Epithelial cell of esophagus (primary cell): Measurements from ENCODE around the gene SFSWAP.

ENCODE experiments used
- DNase-seq: peaks from one replicate; pipeline ENCODE4 v3.0.0; 2010; ENCODE audit warnings: low read depth
- H3K4me3 ChIP-seq: 2 replicates; pipeline ENCODE4 v1.5.1; 2011; ENCODE audit warnings: mild to moderate bottlenecking, low read length, control low read depth
- TF ChIP-seq, protein P1 (sequence below): IDR thresholded peaks from 2 replicates; pipeline ENCODE4 v1.5.1; 2011; ENCODE audit warnings: low read depth, mild to moderate bottlenecking, low read length, control low read depth, inconsistent platforms; ENCODE audit not compliant: insufficient read depth; ENCODE audit errors: missing control alignments

SFSWAP gene

DNA sequence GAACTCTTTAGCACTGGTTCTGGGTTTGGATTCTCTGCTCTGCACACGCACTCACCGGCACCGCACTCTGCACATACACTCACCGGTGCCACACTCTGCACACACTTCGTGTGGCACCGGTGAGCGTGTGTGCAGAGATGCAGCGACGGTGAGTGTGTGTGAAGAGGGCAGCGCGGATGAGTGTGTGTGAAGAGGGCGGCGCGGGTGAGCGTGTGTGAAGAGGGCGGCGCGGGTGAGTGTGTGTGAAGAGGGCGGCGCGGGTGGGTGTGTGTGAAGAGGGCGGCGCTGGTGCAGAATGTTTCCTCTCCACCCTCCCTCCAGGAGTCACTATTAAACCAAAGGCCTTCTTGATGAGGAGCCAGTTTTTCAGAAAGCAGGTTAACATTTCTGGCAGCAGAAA, 68.1 kb downstream of the SFSWAP start:
- TF ChIP-seq, protein P1, sequence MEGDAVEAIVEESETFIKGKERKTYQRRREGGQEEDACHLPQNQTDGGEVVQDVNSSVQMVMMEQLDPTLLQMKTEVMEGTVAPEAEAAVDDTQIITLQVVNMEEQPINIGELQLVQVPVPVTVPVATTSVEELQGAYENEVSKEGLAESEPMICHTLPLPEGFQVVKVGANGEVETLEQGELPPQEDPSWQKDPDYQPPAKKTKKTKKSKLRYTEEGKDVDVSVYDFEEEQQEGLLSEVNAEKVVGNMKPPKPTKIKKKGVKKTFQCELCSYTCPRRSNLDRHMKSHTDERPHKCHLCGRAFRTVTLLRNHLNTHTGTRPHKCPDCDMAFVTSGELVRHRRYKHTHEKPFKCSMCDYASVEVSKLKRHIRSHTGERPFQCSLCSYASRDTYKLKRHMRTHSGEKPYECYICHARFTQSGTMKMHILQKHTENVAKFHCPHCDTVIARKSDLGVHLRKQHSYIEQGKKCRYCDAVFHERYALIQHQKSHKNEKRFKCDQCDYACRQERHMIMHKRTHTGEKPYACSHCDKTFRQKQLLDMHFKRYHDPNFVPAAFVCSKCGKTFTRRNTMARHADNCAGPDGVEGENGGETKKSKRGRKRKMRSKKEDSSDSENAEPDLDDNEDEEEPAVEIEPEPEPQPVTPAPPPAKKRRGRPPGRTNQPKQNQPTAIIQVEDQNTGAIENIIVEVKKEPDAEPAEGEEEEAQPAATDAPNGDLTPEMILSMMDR = no peak
- H3K4me3 ChIP-seq = no peak overlapping the region
- DNase-seq = no peak

DNA sequence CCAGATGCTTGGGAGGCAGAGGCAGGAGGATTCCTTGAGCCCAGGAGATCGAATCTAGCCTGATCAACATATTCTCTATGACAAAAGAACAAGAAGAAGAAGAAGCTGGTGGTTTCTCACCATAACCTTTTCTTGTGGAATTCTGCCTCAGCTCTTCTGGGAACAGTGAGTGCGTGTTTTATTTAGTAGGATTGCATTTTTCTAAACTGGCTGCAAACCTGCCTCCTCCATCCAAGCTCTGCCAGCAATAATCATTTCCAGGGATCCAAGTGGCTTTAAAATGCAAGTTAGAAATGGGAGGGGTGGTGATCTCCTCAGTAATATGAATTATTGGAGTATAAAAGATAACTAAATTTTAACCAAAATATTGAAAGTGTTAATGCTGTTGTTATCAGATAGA, 71.2 kb downstream of the SFSWAP start:
- TF ChIP-seq, protein P1 = no peak
- DNase-seq = no peak
- H3K4me3 ChIP-seq = no peak overlapping the region

DNA sequence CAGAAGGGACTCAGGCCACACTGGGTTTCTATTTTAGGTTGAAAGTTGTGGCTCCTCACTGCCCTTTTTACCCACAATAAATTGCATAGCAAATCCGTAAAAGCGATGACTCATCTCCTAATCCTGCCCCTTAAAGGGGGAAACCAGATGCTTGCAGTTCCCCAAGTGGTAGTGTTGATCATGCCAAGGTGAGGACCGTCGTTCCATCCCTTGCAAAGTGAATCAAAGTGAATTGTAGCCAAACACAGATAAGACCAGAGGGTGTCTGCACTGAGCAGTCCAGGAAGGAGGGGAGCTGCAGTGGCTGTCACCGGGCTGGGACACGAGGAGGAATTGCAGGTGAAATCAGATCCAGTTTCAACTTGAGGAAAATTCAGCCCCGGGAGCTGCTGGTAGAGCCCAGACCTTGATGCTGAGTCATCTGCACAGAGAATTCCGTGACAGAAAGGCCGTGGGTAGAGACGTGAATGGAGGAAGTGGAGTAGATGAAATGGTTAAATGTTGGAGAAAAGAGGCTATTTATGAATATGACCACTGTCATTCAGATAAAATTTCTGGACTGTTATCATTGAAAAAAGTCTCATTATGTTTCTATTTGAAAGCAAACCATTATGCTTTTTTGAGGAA, 73.1 kb downstream of the SFSWAP start:
- peak; percentile 82 for DNase-seq
- H3K4me3 ChIP-seq = no peak overlapping the region
- TF ChIP-seq, protein P1 = no peak

DNA sequence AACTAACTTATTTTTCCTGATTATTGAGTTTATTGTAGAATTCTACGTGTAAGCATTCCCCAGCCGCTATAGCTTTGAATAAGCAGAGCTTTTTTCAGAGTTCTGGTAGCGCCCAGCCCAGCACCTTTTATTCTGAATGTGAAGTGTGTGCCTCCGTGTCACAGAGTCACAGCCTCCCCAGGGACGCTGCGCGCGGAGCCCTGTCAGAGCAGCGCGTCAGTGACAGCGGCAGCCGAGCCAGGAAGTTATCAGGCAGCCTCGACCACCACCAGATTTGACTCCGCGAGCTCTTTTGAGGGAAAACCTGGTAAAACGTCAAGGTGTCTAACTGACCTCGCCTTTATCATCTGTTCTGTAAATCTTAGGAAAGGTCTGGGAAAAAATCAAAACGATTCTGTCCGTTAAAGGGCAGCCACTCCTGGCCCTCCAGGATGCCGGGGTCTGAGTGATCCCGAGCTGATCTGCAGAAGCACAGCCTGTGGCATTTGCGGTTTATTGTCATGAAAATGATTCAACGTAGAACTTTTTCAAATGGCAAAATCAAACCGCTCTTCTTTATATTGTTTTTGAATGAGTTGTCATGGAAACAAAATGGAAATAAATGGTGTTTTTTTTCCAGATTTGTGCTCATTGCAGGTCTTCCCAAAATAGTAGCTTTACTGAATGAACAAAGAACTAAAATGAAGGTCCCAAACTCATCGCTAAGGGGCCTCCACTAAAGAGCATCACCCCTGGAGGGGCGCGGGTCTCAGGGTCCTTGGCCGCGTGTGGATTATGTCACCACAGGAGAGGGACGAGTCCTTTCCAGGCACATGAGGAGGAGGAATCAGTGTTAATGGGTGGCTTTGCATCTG, 74.2 kb downstream of the SFSWAP start:
- TF ChIP-seq, protein P1 = no peak
- H3K4me3 ChIP-seq = no peak overlapping the region
- DNase-seq = no peak

DNA sequence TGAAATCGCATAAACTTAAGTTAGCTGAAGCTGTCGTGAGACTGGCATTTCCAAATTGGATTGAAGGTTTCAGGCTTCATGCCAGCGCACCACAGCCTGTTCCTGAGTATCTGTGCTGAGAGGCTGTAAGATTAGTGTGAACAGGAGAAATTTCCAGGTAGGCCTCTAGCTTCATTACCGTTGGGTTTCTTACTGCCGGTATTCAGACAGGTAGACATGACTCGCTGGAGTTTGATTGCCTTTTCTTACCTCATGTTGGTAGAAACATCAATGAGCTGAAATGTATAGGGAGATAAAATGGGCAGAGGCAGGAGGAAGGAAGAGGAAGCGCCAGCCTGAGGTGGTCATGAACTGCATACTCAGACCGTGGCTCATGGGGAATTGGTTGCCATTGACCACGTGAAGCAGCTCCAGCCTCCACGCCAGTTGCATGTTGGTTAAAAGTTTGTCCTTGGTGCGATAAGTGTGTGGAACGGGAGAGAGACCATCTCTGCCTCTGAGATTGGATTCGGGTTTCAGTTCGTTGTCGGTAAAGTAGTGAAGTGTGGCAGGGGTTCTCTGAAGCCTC, 75.0 kb downstream of the SFSWAP start:
- no peak for DNase-seq
- TF ChIP-seq, protein P1 = no peak
- H3K4me3 ChIP-seq = no peak overlapping the region

DNA sequence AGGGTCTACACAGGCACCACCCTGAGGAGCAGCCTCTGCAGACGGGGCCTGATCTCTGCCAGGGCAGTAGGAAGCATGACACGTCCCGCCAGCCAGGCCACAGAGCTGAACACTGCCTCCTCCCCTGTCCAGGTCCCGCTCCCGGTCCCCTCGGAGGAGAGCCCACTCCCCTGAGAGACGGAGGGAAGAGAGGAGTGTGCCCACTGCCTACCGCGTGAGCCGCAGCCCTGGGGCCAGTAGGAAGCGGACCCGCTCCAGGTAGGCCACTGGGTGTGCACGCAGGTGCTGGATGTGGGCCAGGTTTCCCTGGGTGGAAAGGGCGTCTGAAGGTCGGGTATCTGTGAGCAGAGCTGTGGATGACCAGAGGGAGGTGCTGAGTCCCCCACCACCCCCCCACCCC, 75.4 kb downstream of the SFSWAP start:
- H3K4me3 ChIP-seq = no peak overlapping the region
- DNase-seq = no peak
- TF ChIP-seq, protein P1 = no peak
